K562 (cell line): ENCODE measurements around the gene PDLIM7. TPM values are rescaled to one million over a fixed set of nuclear protein-coding genes. Genes with fewer than 3 reads are reported as not detected.

Experiments used
- CHD1 ChIP-seq: fragments of 200-600 bp; sonication (generic); IDR thresholded peaks from one replicate; pipeline ENCODE4 v1.6.1; 2012; ENCODE audit warnings: mild to moderate bottlenecking, moderate library complexity, low read length, inconsistent platforms
- CHD4 ChIP-seq: fragments of 200-600 bp; sonication (generic); IDR thresholded peaks from 3 replicates; pipeline ENCODE4 v1.6.1; 2012; ENCODE audit warnings: low read depth, mild to moderate bottlenecking, mixed read lengths, low read length, inconsistent platforms; ENCODE audit not compliant: insufficient read depth, insufficient replicate concordance, poor library complexity, severe bottlenecking
- CREB1 ChIP-seq, 2 experiments: sonication (generic) in 1 of 2; formaldehyde crosslinking in 1 of 2; IDR thresholded peaks; 2 replicates each; pipeline versions ENCODE4 v1.6.1 to v1.8.0; 2012 to 2022; ENCODE audit warnings: inconsistent platforms in 1 of 2, mild to moderate bottlenecking in 1 of 2, missing genetic modification reagents in 1 of 2, moderate library complexity in 1 of 2
- HMG20B ChIP-seq: fragments of 250-450 bp; sonication (Bioruptor Pico); IDR thresholded peaks from 2 replicates; pipeline ENCODE4 v1.5.0; 2021; ENCODE audit warnings: mild to moderate bottlenecking
- JUN ChIP-seq, 2 experiments: sonication (generic) in 1 of 2; formaldehyde crosslinking in 1 of 2; IDR thresholded peaks; 2 replicates each; pipeline versions ENCODE4 v1.6.1 to v1.8.0; 2012 to 2022; ENCODE audit warnings: borderline replicate concordance in 2 of 2, mild to moderate bottlenecking in 2 of 2, improper control_type of control experiment in 1 of 2, low read depth in 1 of 2, low read length in 1 of 2, missing genetic modification reagents in 1 of 2
- MECOM ChIP-seq: fragments of 250-450 bp; sonication (Bioruptor Pico); IDR thresholded peaks from 2 replicates; pipeline ENCODE4 v1.8.0; 2022; ENCODE audit warnings: inconsistent platforms
- POLR2G ChIP-seq: fragments of 200-400 bp; formaldehyde crosslinking; IDR thresholded peaks from 2 replicates; pipeline ENCODE4 v1.6.1; 2017; ENCODE audit warnings: low read depth, mild to moderate bottlenecking, antibody characterized with exemption, low read length, moderate library complexity
- SLC30A9 ChIP-seq: fragments of 250-450 bp; sonication (Bioruptor Pico); IDR thresholded peaks from 2 replicates; pipeline ENCODE4 v1.8.0; 2022; ENCODE audit warnings: mild to moderate bottlenecking, moderate library complexity
- ZBTB17 ChIP-seq: fragments of 450-650 bp; formaldehyde crosslinking; IDR thresholded peaks from 2 replicates; pipeline ENCODE4 v1.4.0; 2020; ENCODE audit warnings: mild to moderate bottlenecking
- ZNF354B ChIP-seq: fragments of 250-450 bp; sonication (Bioruptor Pico); IDR thresholded peaks from 2 replicates; pipeline ENCODE4 v1.4.0; 2020
- ZNF431 ChIP-seq: sonication (generic); formaldehyde crosslinking; IDR thresholded peaks from 2 replicates; pipeline ENCODE4 v1.8.0; 2022; ENCODE audit warnings: mild to moderate bottlenecking, missing genetic modification reagents
- polyA plus RNA-seq, 8 experiments: library from polyadenylated mRNA; depleted of rRNA in 4 of 8; stranded (reverse) in 5 of 8; unstranded in 3 of 8; fragments of >200 nt; fragmentation: Nextera tagmentation in 2 of 8; fragmentation: Illumina TruSeq in 1 of 8; extraction: Ambion mirVana in 2 of 8; extraction: Trizol in 1 of 8; gene quantifications; 2 replicates each; pipeline versions ENCODE4 v1.2.1 to v1.2.3, GENCODE V29; 2011 to 2014; ENCODE audit warnings: inconsistent platforms in 1 of 8, missing spikeins in 1 of 8
- total RNA-seq, 7 experiments: library from RNA; depleted of rRNA in 6 of 7; stranded (reverse); fragments of >200 nt in 6 of 7; fragmentation: Illumina TruSeq in 2 of 7; extraction: Trizol in 2 of 7; gene quantifications; 2 replicates each; pipeline versions ENCODE4 v1.2.1 to v1.2.3, GENCODE V29; 2011 to 2021; ENCODE audit warnings: low replicate concordance in 1 of 7
- TF ChIP-seq, protein P1 (sequence below): fragments of 250-450 bp; sonication (Bioruptor Pico); IDR thresholded peaks from 2 replicates; pipeline ENCODE4 v1.8.0; 2021; ENCODE audit warnings: moderate library complexity, mild to moderate bottlenecking, inconsistent platforms
- TF ChIP-seq, protein P2 (sequence below), 2 experiments: fragments of 200-800 bp in 1 of 2; sonication (Bioruptor generic) in 1 of 2; sonication (generic) in 1 of 2; formaldehyde crosslinking in 1 of 2; IDR thresholded peaks in 1 of 2; conservative IDR thresholded peaks in 1 of 2; 2 replicates each; pipeline versions ENCODE4 v1.5.0 to v1.6.1; 2016 to 2020; ENCODE audit warnings: missing compliant biosample characterization in 1 of 2, missing genetic modification characterization in 1 of 2, missing genetic modification reagents in 1 of 2
- TF ChIP-seq, protein P3 (sequence below): sonication (generic); formaldehyde crosslinking; IDR thresholded peaks from 2 replicates; pipeline ENCODE4 v1.8.1; 2022; ENCODE audit warnings: missing genetic modification reagents
- TF ChIP-seq, protein P4 (sequence below): fragments of 200-800 bp; sonication (Bioruptor generic); IDR thresholded peaks from 2 replicates; pipeline ENCODE4 v1.6.1; 2016; ENCODE audit warnings: missing genetic modification characterization, missing compliant biosample characterization

PDLIM7 gene
- total and polyA plus RNA-seq, 9 of the 15 experiments (the other 6 are each of a cell fraction or from before 2014, with no cell fraction given): 2.1 to 124 (median 32.6) TPM

DNA sequence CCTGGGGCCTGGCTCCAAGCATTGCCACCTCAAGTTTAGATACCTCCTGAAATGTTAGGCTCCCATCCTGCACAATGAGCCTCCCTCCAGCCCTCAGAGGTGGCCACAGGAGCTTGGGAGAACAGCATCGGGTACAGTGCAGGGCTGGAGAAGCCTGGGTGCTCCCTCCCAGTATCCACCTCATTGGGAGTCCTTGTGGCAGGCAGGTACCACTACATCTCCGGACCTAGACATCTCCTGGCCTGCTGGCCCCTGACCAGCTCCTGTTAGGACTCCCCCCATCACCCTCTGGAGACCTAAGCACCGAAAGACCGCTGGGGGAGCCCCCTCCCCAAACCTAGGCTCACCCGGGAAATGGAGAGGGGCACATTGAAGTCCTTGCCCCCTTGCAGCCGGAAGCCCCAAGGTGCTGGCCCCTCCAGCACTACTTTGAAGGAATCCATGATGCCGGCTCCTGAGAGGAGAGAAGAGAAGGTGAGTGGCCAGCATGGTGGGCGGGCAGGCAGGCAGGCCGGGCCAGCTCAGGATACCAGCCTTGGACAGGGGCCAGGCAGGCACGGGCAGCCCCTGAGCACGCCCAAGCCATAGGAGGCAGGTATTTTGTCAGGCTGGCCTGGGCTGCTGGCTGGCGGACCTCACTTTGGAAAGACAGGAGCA is 1.2 kb downstream of the PDLIM7 start (continued):
- TF ChIP-seq CREB1 (IDR thresholded peaks at IDR 0.05) (no peak), CREB1 (CRISPR knock-in tag; IDR thresholded peaks at IDR 0.05) (0 out of 2 replicates have a peak, but pooled peaks have one; percentile 27), ZBTB17 (CRISPR knock-in tag) (peak; percentile 39; the same call in 1 of the 2 replicates), CHD4 (no peak), JUN (IDR thresholded peaks at IDR 0.05; ENCODE audit: borderline replicate concordance, low read depth, low read length) (no peak), JUN (CRISPR knock-in tag; IDR thresholded peaks at IDR 0.05; ENCODE audit: borderline replicate concordance) (no peak), ZNF354B (CRISPR knock-in tag) (no peak), HMG20B (CRISPR knock-in tag) (peak; percentile 66; the same call in 1 of the 2 replicates), CHD1 (peak; percentile 30), ZNF431 (CRISPR knock-in tag) (no peak), MECOM (CRISPR knock-in tag) (no peak), SLC30A9 (CRISPR knock-in tag) (no peak), POLR2G (no peak)
- TF ChIP-seq, protein P1, sequence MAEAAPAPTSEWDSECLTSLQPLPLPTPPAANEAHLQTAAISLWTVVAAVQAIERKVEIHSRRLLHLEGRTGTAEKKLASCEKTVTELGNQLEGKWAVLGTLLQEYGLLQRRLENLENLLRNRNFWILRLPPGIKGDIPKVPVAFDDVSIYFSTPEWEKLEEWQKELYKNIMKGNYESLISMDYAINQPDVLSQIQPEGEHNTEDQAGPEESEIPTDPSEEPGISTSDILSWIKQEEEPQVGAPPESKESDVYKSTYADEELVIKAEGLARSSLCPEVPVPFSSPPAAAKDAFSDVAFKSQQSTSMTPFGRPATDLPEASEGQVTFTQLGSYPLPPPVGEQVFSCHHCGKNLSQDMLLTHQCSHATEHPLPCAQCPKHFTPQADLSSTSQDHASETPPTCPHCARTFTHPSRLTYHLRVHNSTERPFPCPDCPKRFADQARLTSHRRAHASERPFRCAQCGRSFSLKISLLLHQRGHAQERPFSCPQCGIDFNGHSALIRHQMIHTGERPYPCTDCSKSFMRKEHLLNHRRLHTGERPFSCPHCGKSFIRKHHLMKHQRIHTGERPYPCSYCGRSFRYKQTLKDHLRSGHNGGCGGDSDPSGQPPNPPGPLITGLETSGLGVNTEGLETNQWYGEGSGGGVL (CRISPR knock-in tag): no peak
- TF ChIP-seq, protein P2, sequence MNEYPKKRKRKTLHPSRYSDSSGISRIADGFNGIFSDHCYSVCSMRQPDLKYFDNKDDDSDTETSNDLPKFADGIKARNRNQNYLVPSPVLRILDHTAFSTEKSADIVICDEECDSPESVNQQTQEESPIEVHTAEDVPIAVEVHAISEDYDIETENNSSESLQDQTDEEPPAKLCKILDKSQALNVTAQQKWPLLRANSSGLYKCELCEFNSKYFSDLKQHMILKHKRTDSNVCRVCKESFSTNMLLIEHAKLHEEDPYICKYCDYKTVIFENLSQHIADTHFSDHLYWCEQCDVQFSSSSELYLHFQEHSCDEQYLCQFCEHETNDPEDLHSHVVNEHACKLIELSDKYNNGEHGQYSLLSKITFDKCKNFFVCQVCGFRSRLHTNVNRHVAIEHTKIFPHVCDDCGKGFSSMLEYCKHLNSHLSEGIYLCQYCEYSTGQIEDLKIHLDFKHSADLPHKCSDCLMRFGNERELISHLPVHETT (CRISPR knock-in tag; conservative IDR thresholded peaks at IDR 0.05 in 1 of 2, IDR thresholded peaks at IDR 0.05 in 1 of 2): peak in 1 of 2 experiments; percentile 28; a peak in 2 of 4 replicates
- TF ChIP-seq, protein P3, sequence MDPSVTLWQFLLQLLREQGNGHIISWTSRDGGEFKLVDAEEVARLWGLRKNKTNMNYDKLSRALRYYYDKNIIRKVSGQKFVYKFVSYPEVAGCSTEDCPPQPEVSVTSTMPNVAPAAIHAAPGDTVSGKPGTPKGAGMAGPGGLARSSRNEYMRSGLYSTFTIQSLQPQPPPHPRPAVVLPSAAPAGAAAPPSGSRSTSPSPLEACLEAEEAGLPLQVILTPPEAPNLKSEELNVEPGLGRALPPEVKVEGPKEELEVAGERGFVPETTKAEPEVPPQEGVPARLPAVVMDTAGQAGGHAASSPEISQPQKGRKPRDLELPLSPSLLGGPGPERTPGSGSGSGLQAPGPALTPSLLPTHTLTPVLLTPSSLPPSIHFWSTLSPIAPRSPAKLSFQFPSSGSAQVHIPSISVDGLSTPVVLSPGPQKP (CRISPR knock-in tag): no peak
- TF ChIP-seq, protein P4, sequence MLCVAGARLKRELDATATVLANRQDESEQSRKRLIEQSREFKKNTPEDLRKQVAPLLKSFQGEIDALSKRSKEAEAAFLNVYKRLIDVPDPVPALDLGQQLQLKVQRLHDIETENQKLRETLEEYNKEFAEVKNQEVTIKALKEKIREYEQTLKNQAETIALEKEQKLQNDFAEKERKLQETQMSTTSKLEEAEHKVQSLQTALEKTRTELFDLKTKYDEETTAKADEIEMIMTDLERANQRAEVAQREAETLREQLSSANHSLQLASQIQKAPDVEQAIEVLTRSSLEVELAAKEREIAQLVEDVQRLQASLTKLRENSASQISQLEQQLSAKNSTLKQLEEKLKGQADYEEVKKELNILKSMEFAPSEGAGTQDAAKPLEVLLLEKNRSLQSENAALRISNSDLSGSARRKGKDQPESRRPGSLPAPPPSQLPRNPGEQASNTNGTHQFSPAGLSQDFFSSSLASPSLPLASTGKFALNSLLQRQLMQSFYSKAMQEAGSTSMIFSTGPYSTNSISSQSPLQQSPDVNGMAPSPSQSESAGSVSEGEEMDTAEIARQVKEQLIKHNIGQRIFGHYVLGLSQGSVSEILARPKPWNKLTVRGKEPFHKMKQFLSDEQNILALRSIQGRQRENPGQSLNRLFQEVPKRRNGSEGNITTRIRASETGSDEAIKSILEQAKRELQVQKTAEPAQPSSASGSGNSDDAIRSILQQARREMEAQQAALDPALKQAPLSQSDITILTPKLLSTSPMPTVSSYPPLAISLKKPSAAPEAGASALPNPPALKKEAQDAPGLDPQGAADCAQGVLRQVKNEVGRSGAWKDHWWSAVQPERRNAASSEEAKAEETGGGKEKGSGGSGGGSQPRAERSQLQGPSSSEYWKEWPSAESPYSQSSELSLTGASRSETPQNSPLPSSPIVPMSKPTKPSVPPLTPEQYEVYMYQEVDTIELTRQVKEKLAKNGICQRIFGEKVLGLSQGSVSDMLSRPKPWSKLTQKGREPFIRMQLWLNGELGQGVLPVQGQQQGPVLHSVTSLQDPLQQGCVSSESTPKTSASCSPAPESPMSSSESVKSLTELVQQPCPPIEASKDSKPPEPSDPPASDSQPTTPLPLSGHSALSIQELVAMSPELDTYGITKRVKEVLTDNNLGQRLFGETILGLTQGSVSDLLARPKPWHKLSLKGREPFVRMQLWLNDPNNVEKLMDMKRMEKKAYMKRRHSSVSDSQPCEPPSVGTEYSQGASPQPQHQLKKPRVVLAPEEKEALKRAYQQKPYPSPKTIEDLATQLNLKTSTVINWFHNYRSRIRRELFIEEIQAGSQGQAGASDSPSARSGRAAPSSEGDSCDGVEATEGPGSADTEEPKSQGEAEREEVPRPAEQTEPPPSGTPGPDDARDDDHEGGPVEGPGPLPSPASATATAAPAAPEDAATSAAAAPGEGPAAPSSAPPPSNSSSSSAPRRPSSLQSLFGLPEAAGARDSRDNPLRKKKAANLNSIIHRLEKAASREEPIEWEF (CRISPR knock-in tag): no peak
